Measurements from ENCODE around the gene RHEX. TPM values are rescaled to one million over a fixed set of nuclear protein-coding genes. Genes with fewer than 3 reads are reported as not detected.

Gene RHEX
- total RNA-seq, 2 experiments from 2014 or later: not detected

- intact Hi-C loops (cut with micrococcal nuclease): no loop called here
- ChIA-PET POLR2A (no interaction called here), CTCF (interaction anchor here (1.5 kb wide), 1 partner anchor 53 kb away, joined by 5 read pairs; no protein-coding TSS in a partner anchor)
- Mint-ChIP-seq H3K4me3 (no peak overlapping the region), H3K27ac (no peak overlapping the region), H3K4me1 (ENCODE audit: low read depth) (peaks cover 15% of the 10 kb centered on the region), H3K9me3 (no peaks in the 10 kb centered on the region), H3K27me3 (no peaks in the 10 kb centered on the region), H3K36me3 (no peaks in the 10 kb centered on the region)
- no peak for DNase-seq
These were observed 30.8 kb downstream of the RHEX start for GRCh38 chr1:206083750-206084149.

- DNase-seq: no peak
- H3K27me3 Mint-ChIP-seq: no peaks in the 10 kb centered on the region
- no peaks in the 10 kb centered on the region for H3K4me1 Mint-ChIP-seq (ENCODE audit: low read depth)
- POLR2A ChIA-PET: interaction anchor here (0.5 kb wide), 1 partner anchor 929 kb away, joined by 3 read pairs; no protein-coding TSS in a partner anchor
- H3K36me3 Mint-ChIP-seq: no peaks in the 10 kb centered on the region
- intact Hi-C loops (cut with micrococcal nuclease): no loop called here
- H3K27ac Mint-ChIP-seq: no peak overlapping the region
- H3K4me3 Mint-ChIP-seq: no peak overlapping the region
- CTCF ChIA-PET: interaction anchor here (1.2 kb wide), 1 partner anchor 19 kb away, joined by 4 read pairs; no protein-coding TSS in a partner anchor
- H3K9me3 Mint-ChIP-seq: no peaks in the 10 kb centered on the region
These were observed 34.1 kb downstream of the RHEX start for GRCh38 chr1:206087091-206087490.

GRCh38 chr1:206089341-206089740, 36.4 kb downstream of the RHEX start:
- Mint-ChIP-seq H3K4me1 (ENCODE audit: low read depth) (no peaks in the 10 kb centered on the region), H3K9me3 (no peaks in the 10 kb centered on the region), H3K27me3 (no peaks in the 10 kb centered on the region), H3K4me3 (no peak overlapping the region), H3K27ac (no peak overlapping the region), H3K36me3 (no peaks in the 10 kb centered on the region)
- no peak for DNase-seq
- ChIA-PET POLR2A (no interaction called here), CTCF (no interaction called here)
- intact Hi-C loops (cut with micrococcal nuclease): no loop called here

- Mint-ChIP-seq H3K4me1 (ENCODE audit: low read depth) (no peaks in the 10 kb centered on the region), H3K4me3 (no peak overlapping the region), H3K36me3 (no peaks in the 10 kb centered on the region), H3K9me3 (no peaks in the 10 kb centered on the region), H3K27me3 (peaks cover 8% of the 10 kb centered on the region), H3K27ac (no peak overlapping the region)
- ChIA-PET CTCF (interaction anchor here (1.4 to 1.9 kb wide), 2 partner anchors 12 to 64 kb away, joined by 6 to 8 read pairs; no protein-coding TSS in a partner anchor), POLR2A (no interaction called here)
- no peak for DNase-seq
- intact Hi-C loops (cut with micrococcal nuclease): no loop called here
These were observed 41.1 kb downstream of the RHEX start for GRCh38 chr1:206094024-206094423.

- Mint-ChIP-seq H3K9me3 (no peaks in the 10 kb centered on the region), H3K27ac (no peak overlapping the region)
These were observed 44.4 kb downstream of the RHEX start for GRCh38 chr1:206097381-206097780.

GRCh38 chr1:206098242-206098919, 45.4 kb downstream of the RHEX start:
- peaks cover 14% of the 10 kb centered on the region for H3K27me3 Mint-ChIP-seq
- intact Hi-C loops (cut with micrococcal nuclease): no loop called here
- CTCF ChIA-PET: interaction anchor here (1.8 kb wide), 1 partner anchor 8 kb away, joined by 8 read pairs; no protein-coding TSS in a partner anchor

More at GRCh38 chr1:206097381-206097780, 44.4 kb downstream of the RHEX start:
- Mint-ChIP-seq H3K4me1 (ENCODE audit: low read depth) (no peaks in the 10 kb centered on the region), H3K27me3 (peaks cover 14% of the 10 kb centered on the region), H3K4me3 (no peak overlapping the region), H3K36me3 (no peaks in the 10 kb centered on the region)
- intact Hi-C loops (cut with micrococcal nuclease): no loop called here
- ChIA-PET POLR2A (no interaction called here), CTCF (interaction anchor here (1.0 to 1.8 kb wide), 2 partner anchors 9 to 67 kb away, joined by 5 to 8 read pairs; no protein-coding TSS in a partner anchor)
- no peak for DNase-seq

GRCh38 chr1:206100226-206100815, 47.3 kb downstream of the RHEX start:
- POLR2A ChIA-PET: no interaction called here
- CTCF ChIA-PET: interaction anchor here (1.2 to 1.6 kb wide), 2 partner anchors 68 to 70 kb away, joined by 3 to 8 read pairs; no protein-coding TSS in a partner anchor
- Mint-ChIP-seq H3K27me3 (peaks cover 11% of the 10 kb centered on the region), H3K36me3 (no peaks in the 10 kb centered on the region), H3K4me1 (ENCODE audit: low read depth) (no peaks in the 10 kb centered on the region), H3K9me3 (no peaks in the 10 kb centered on the region), H3K4me3 (no peak overlapping the region), H3K27ac (no peak overlapping the region)
- intact Hi-C loops (cut with micrococcal nuclease): no loop called here
- DNase-seq: no peak

More at GRCh38 chr1:206098242-206098919, 45.4 kb downstream of the RHEX start:
- DNase-seq: no peak
- H3K36me3 Mint-ChIP-seq: no peaks in the 10 kb centered on the region
- H3K4me1 Mint-ChIP-seq (ENCODE audit: low read depth): no peaks in the 10 kb centered on the region
- POLR2A ChIA-PET: no interaction called here
- no peak overlapping the region for H3K27ac Mint-ChIP-seq
- H3K9me3 Mint-ChIP-seq: no peaks in the 10 kb centered on the region
- no peak overlapping the region for H3K4me3 Mint-ChIP-seq

- Mint-ChIP-seq H3K4me3 (no peak overlapping the region), H3K27me3 (peaks cover 11% of the 10 kb centered on the region), H3K27ac (no peak overlapping the region), H3K36me3 (no peaks in the 10 kb centered on the region), H3K4me1 (ENCODE audit: low read depth) (no peaks in the 10 kb centered on the region), H3K9me3 (no peaks in the 10 kb centered on the region)
- intact Hi-C loops (cut with micrococcal nuclease): no loop called here
- POLR2A ChIA-PET: no interaction called here
- DNase-seq: no peak
- CTCF ChIA-PET: interaction anchor here (0.9 to 10.4 kb wide), 6 partner anchors 69 to 310 kb away, joined by 3 to 298 read pairs (median 7); no protein-coding TSS in a partner anchor
These were observed 48.5 kb downstream of the RHEX start for GRCh38 chr1:206101351-206102045.

- no peak overlapping the region for H3K4me3 Mint-ChIP-seq
- intact Hi-C loops (cut with micrococcal nuclease): no loop called here
- H3K9me3 Mint-ChIP-seq: no peaks in the 10 kb centered on the region
- H3K27me3 Mint-ChIP-seq: peaks cover 11% of the 10 kb centered on the region
- POLR2A ChIA-PET: no interaction called here
- CTCF ChIA-PET: interaction anchor here (0.8 to 10.4 kb wide), 5 partner anchors 30 to 311 kb away, joined by 3 to 298 read pairs (median 6); no protein-coding TSS in a partner anchor
- no peaks in the 10 kb centered on the region for H3K4me1 Mint-ChIP-seq (ENCODE audit: low read depth)
- no peaks in the 10 kb centered on the region for H3K36me3 Mint-ChIP-seq
- no peak for DNase-seq
- H3K27ac Mint-ChIP-seq: no peak overlapping the region
These were observed 49.4 kb downstream of the RHEX start for GRCh38 chr1:206102292-206102936.

GRCh38 chr1:206103979-206104378, 51.0 kb downstream of the RHEX start:
- Mint-ChIP-seq H3K4me3 (no peak overlapping the region), H3K27me3 (peaks cover 6% of the 10 kb centered on the region), H3K4me1 (ENCODE audit: low read depth) (no peaks in the 10 kb centered on the region), H3K9me3 (no peaks in the 10 kb centered on the region), H3K36me3 (no peaks in the 10 kb centered on the region), H3K27ac (no peak overlapping the region)
- ChIA-PET CTCF (interaction anchor here (1.3 to 10.4 kb wide), 3 partner anchors 72 to 127 kb away, joined by 5 to 298 read pairs (median 97); no protein-coding TSS in a partner anchor), POLR2A (interaction anchor here (0.6 kb wide), 1 partner anchor 77 kb away, joined by 3 read pairs; no protein-coding TSS in a partner anchor)
- no peak for DNase-seq
- intact Hi-C loops (cut with micrococcal nuclease): no loop called here

- no peak overlapping the region for H3K27ac Mint-ChIP-seq
- intact Hi-C loops (cut with micrococcal nuclease): no loop called here
- ChIA-PET CTCF (interaction anchor here (0.6 to 10.4 kb wide), 27 partner anchors 11 to 515 kb away, joined by 3 to 298 read pairs (median 5); partner anchors contain the start of gene AVPR1B), POLR2A (interaction anchor here (1.4 kb wide), 1 partner anchor 121 kb away, joined by 3 read pairs; no protein-coding TSS in a partner anchor)
- no peaks in the 10 kb centered on the region for H3K4me1 Mint-ChIP-seq (ENCODE audit: low read depth)
- H3K9me3 Mint-ChIP-seq: no peaks in the 10 kb centered on the region
- no peak for DNase-seq
- H3K36me3 Mint-ChIP-seq: no peaks in the 10 kb centered on the region
- no peak overlapping the region for H3K4me3 Mint-ChIP-seq
- H3K27me3 Mint-ChIP-seq: peaks cover 2% of the 10 kb centered on the region
These were observed 52.6 kb downstream of the RHEX start for GRCh38 chr1:206105464-206105995.
